ENCODE measurements around the gene C20orf173.

Gene C20orf173

DNA sequence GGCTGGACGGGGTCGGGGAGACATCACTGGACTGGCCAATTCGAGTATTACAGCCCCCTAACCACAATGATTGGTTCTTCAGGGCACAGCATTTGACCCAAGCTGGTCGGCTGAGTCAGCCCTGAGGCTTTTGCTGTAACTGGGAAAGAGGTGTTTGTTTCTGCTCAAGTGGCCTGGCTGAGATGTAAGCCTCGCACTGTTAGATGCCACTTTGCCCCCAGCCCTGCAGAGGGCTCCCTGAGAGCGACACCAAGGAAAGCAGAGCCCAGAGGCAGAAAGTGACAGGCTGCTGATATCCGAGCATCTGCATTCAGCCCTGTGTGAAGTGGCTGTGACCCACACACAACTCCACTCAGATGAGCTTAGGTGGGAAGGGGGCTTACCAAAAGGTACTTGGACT lies 31.8 kb upstream of the C20orf173 start:
- no peaks in the 10 kb centered on the region for H3K4me1 Mint-ChIP-seq

DNA sequence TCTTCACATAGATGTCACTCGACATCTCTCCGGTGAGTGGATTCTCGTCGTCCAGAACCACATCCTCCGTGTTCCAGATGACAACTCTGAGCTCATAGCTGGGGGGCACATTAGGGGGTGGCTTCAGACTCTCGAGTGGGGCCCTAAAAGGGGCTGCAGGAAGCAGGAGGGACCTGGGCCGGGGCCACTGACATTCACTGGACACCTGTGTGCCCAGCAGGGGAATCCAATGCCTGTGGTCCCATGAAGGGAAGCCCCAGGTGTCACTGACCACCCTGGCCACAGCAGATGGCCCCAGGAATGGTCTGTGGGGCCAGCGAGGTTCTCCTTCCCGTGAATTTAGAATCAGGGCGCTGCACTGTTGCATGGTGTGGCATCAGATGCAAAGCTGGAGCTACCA lies 31.1 kb upstream of the C20orf173 start:
- Mint-ChIP-seq H3K4me1 (no peaks in the 10 kb centered on the region), H3K36me3 (ENCODE audit: low read depth) (peaks cover 17% of the 10 kb centered on the region), H3K4me3 (no peak overlapping the region), H3K27me3 (ENCODE audit: low read depth) (peaks cover 3% of the 10 kb centered on the region), H3K27ac (peak overlapping the region in 1 of 3 experiments; percentile 33), H3K9me3 (no peaks in the 10 kb centered on the region)
- TF ChIP-seq, protein P1, sequence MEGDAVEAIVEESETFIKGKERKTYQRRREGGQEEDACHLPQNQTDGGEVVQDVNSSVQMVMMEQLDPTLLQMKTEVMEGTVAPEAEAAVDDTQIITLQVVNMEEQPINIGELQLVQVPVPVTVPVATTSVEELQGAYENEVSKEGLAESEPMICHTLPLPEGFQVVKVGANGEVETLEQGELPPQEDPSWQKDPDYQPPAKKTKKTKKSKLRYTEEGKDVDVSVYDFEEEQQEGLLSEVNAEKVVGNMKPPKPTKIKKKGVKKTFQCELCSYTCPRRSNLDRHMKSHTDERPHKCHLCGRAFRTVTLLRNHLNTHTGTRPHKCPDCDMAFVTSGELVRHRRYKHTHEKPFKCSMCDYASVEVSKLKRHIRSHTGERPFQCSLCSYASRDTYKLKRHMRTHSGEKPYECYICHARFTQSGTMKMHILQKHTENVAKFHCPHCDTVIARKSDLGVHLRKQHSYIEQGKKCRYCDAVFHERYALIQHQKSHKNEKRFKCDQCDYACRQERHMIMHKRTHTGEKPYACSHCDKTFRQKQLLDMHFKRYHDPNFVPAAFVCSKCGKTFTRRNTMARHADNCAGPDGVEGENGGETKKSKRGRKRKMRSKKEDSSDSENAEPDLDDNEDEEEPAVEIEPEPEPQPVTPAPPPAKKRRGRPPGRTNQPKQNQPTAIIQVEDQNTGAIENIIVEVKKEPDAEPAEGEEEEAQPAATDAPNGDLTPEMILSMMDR (IDR thresholded peaks at IDR 0.05; ENCODE audit: unreplicated experiment in 3 of 3) = no peak

More for the DNA sequence above, 31.8 kb upstream of the C20orf173 start:
- TF ChIP-seq, protein P1 (IDR thresholded peaks at IDR 0.05; ENCODE audit: unreplicated experiment in 3 of 3) = peak in 2 of 3 experiments; percentile 9 to 27
- Mint-ChIP-seq H3K36me3 (ENCODE audit: low read depth) (peaks cover 17% of the 10 kb centered on the region), H3K27ac (no peak overlapping the region), H3K4me3 (no peak overlapping the region), H3K27me3 (ENCODE audit: low read depth) (peaks cover 3% of the 10 kb centered on the region), H3K9me3 (no peaks in the 10 kb centered on the region)

DNA sequence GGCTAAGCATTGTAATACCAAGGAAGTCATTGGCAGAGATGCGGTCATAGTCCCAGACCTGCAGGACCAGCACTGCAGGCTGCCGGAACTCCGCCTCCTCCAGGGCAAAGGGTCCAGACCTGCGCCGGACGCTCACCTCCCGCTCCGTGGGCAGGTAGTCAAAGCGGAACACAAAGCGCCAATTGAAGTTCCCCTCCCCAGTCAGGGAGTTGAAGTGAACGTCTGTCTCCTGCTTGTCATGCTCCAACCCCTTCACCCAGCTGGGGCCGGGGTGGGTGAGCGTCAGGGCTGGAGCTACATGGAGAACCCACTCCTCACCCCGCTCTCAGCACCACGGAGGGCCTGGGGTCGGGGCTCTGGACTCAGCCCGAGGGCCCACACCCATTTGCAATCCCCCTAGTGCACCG lies 30.7 kb upstream of the C20orf173 start:
- TF ChIP-seq, protein P1 (IDR thresholded peaks at IDR 0.05; ENCODE audit: unreplicated experiment in 3 of 3) = no peak
- Mint-ChIP-seq H3K9me3 (no peaks in the 10 kb centered on the region), H3K4me3 (no peak overlapping the region), H3K27me3 (ENCODE audit: low read depth) (peaks cover 3% of the 10 kb centered on the region), H3K4me1 (no peaks in the 10 kb centered on the region), H3K36me3 (ENCODE audit: low read depth) (peaks cover 19% of the 10 kb centered on the region), H3K27ac (no peak overlapping the region)

DNA sequence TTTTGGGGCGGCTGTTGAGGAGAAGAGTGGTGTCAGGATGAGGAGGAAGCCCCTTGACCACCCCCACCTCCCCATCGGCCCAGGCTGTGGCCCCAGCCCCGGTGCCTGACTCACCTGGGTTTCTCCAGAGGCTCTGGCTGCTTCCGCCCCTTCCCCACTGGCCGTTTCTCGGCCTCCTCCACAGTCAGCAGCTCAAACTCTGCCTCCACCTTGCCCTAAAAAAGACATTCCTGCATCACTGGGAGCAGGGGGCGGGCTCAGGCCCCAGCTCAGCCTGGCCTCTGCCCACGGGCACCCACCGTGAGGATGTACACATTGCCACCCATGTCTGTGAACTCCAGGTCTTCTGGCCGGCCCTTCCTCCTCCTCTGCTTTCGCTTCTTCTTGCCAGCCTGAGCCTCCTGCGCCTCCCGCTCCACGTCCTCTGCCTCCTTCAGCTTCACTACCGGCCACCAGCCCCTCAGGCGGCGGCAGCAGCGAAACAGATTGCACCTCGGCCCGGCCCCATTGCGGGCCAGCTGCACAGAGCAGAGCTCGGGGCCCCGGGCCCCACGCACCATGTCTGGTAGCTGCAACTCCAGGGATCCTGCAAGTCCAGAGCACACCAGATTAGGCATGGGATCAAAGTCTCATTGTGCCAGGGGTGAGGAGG lies 29.7 kb upstream of the C20orf173 start:
- Mint-ChIP-seq H3K27me3 (ENCODE audit: low read depth) (peaks cover 3% of the 10 kb centered on the region), H3K27ac (no peak overlapping the region), H3K9me3 (no peaks in the 10 kb centered on the region), H3K36me3 (ENCODE audit: low read depth) (peaks cover 28% of the 10 kb centered on the region), H3K4me3 (no peak overlapping the region), H3K4me1 (no peaks in the 10 kb centered on the region)
- TF ChIP-seq, protein P1 (IDR thresholded peaks at IDR 0.05; ENCODE audit: unreplicated experiment in 3 of 3) = no peak

DNA sequence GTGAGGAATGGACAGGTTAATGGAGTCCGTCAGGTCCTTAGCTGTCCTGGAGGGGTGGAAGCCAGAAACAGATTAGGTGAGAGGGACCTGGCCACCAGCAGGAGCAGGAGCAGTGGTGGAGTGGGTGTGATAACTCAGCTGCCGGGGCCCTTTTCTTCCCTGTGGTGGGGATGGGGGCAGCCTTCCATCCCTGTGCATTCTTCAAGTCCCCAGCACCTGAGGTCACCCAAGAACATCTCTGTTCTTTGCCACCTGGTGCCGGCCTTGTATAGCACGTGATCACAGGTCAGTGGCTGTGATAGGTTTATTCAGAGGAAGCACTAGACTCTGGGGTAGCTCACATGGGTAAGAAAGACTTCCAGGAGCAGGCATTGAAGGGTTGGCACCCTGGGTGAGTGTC lies 29.0 kb upstream of the C20orf173 start:
- TF ChIP-seq, protein P1 (IDR thresholded peaks at IDR 0.05; ENCODE audit: unreplicated experiment in 3 of 3) = no peak
- Mint-ChIP-seq H3K27ac (no peak overlapping the region), H3K36me3 (ENCODE audit: low read depth) (peaks cover 30% of the 10 kb centered on the region), H3K4me3 (no peak overlapping the region), H3K9me3 (no peaks in the 10 kb centered on the region), H3K4me1 (no peaks in the 10 kb centered on the region), H3K27me3 (ENCODE audit: low read depth) (peaks cover 3% of the 10 kb centered on the region)

DNA sequence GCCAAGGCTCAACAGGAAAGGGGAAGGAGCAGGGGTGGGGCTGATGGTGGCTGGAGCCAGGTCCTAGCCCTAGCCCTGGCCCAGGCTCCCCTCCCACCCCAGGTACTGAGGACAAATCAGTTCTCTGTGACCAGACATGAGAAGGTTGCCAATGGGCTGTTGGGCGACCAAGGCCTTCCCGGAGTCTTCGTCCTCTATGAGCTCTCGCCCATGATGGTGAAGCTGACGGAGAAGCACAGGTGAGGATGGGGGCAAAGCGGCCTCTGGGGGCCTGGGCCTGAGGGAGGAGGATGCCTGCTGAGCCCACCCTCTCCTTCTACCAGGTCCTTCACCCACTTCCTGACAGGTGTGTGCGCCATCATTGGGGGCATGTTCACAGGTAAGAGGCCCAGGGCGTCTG lies 27.4 kb upstream of the C20orf173 start:
- TF ChIP-seq, protein P1 (IDR thresholded peaks at IDR 0.05; ENCODE audit: unreplicated experiment in 3 of 3) = no peak
- no peak overlapping the region for H3K27ac Mint-ChIP-seq
- H3K36me3 Mint-ChIP-seq (ENCODE audit: low read depth) = peaks cover 30% of the 10 kb centered on the region
- H3K4me1 Mint-ChIP-seq = no peaks in the 10 kb centered on the region
- H3K4me3 Mint-ChIP-seq = no peak overlapping the region
- no peaks in the 10 kb centered on the region for H3K9me3 Mint-ChIP-seq
- H3K27me3 Mint-ChIP-seq (ENCODE audit: low read depth) = peaks cover 3% of the 10 kb centered on the region
